ENCODE measurements around the gene PKD2.
"Not testable (repeated sequence)": the region's sequence is repeated elsewhere in the genome, so short reads cannot be mapped to it uniquely, and the experiment has no call there.

- not testable (repeated sequence) for TF ChIP-seq CTCF (conservative IDR thresholded peaks at IDR 0.05; ENCODE audit: low read depth, low read length); EZH2 (IDR thresholded peaks at IDR 0.05; ENCODE audit: low read length, unreplicated experiment)
Observed at GRCh38 chr4:87999191-87999691, 8.2 kb upstream of the PKD2 start.
